GM12874 (cell line): ENCODE data around the gene DUSP22.

ENCODE experiments used
- TF ChIP-seq, protein P1 (sequence below): IDR thresholded peaks from 2 replicates; pipeline ENCODE4 v1.5.1; 2011; ENCODE audit warnings: low read depth, mild to moderate bottlenecking, control low read depth, low read length, moderate library complexity; ENCODE audit not compliant: insufficient read depth

Gene DUSP22

DNA sequence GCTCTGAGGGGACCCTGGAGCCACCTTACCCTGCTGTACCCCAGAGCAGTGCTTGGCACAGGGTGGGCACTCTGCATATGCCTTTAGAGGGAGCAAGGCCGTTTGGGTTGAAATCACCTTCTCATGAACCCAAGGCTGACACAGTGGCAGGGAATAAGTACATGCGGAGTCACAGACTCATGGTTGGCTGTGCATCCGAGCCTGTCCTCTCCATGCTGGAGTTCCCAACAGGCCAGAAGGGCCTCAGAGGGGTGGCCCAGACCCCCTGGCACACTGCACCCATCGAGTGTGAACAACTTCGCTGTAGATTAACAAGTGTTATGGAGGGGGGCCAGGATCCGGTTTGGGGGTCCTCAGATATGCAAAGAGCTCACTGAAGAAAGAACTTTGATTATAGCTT, 78.3 kb downstream of the DUSP22 start:
- TF ChIP-seq, protein P1, sequence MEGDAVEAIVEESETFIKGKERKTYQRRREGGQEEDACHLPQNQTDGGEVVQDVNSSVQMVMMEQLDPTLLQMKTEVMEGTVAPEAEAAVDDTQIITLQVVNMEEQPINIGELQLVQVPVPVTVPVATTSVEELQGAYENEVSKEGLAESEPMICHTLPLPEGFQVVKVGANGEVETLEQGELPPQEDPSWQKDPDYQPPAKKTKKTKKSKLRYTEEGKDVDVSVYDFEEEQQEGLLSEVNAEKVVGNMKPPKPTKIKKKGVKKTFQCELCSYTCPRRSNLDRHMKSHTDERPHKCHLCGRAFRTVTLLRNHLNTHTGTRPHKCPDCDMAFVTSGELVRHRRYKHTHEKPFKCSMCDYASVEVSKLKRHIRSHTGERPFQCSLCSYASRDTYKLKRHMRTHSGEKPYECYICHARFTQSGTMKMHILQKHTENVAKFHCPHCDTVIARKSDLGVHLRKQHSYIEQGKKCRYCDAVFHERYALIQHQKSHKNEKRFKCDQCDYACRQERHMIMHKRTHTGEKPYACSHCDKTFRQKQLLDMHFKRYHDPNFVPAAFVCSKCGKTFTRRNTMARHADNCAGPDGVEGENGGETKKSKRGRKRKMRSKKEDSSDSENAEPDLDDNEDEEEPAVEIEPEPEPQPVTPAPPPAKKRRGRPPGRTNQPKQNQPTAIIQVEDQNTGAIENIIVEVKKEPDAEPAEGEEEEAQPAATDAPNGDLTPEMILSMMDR = no peak

DNA sequence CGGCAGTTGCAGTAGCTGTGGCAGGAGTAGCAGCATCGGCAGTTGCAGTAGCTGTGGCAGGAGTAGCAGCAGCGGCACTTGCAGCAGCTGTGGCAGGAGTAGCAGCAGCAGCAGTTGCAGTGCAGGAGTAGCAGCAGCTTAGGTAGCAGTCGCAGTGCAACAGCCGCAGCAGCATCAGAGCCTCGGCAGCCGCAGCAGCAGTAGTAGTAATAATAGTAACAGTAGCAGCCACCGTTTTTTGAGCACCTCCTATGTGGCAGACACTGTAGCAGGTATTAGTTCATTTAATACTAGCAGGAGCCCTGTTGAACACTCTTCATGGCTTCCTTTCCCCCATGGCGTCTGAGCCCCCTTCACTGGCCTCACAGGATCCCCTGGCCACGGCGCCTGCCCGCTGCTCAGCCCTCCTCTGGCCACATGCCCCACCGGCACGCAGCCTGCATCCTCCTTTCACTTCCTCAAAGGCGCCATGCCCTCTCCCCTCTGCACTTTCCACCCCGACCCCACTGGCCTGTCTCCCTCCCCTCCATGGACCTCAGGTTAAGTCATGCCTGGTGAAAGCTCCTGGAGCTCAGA, 80.1 kb downstream of the DUSP22 start:
- TF ChIP-seq, protein P1 = no peak

DNA sequence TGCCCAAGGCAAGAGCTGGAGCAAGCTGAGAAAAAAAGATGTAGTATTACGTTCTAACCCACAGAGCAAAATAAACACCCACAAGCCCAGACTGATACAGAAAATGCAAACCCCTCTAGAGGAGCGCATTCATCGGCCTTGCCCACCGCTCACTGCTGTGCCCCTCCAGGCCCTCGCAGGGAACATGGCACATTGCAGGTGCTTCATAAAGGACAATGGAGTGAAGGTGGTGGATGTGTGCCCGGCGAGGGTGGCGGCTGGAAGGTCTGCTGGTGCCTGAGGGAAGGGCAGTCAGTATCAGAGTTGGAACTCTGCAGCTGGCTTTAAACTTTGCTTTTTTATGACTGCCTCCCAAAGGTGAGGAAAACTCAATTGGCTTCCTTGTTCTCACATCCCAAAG, 80.7 kb downstream of the DUSP22 start:
- TF ChIP-seq, protein P1 = no peak

DNA sequence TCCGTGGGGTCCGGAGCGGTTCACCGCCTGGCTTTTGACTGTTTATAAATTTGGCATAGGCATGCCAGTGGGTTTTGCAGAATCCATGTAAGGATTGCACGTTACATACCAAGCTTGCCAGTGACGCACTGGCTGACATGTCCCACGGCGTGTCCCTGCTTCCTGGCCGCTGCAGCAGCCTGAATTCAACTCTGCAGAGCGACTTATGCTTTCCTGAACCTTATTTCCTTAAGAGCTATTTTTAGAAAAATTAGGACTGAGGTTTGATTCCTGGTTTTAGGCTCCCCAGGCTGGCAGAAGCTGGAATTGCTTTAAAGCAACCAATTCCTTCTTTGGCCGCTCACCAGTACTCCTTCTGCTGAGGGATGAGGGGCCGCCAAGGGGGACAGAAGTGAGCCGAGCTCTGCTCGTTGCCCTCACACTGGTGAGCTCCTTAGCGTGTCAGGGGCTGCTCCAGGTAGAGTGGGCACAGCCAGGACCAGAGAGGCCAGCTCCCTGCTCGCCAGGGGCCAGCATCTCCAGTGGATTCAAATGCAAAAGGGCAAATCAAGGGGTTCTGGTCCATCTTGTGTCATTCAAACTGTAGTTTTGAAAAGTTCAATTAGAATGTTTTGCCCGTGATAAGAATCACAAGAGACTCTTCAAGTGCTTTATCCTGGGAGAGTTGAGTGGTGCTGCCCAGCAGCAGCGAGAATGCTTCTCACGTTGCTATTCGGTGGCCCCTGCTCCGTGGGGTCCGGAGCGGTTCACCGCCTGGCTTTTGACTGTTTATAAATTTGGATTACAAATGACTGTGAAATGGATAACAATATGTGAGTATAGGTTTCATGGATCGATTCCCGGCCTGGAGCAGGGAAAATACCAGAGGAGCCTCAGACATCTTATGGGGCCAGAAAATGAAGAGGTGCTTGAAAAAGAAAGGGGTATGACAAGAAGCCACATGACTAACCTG, 81.8 kb downstream of the DUSP22 start:
- TF ChIP-seq, protein P1 = no peak

DNA sequence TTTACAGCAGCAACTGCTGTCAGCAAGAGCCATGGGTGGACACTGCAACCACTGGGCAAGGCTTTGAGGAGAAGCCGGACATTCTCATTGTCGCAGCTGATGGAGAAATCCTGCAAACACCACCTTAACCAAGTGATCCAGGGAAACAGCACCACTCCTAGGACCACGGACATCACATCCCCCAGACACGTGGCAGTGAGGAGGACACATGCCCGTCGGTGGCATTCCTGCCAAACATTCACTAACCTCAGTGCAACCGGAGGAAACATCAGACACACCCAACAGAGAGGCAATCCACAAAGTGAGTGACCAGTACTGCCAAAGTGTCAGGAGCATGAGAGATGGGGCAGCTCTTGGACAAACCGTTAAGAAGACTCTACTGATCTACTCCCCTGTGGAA, 82.7 kb downstream of the DUSP22 start:
- TF ChIP-seq, protein P1 = no peak

DNA sequence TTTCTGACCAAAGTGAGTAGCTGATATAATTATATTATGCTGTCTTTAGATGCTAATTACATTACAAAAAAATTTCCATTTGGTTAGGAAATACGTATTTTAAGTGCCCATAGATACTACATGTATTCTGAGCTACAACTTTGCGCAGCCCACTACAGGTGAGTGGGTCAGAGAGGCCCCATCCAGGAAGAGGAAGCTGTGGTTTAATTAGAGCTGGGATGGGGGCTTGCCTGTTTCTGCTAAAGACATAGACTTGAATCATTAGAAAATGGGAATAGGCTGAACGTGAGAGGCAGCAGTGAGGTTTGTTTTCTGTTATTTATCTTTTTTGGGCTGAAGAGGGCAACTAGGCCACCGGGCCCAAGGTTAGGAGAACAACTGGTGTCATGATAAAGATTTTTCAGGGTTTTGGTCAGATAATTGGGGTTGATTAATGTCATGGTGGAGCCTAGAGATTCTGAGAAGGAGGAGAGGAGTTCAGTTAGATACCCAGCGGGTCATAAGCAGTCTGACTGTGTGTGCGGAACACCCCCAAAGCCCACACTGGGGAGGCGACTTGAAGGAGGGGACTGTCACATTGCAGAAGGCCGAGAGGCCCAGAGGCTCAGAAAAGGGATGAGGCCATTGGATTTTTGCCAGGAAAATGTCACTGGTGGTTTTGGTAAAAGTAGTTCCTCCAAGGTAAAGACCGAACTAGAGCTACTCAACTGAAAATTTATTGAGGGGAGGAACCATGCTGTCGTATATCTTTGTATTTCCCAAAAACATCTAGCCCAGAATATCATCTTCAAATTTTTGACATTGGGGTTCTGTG, 84.7 kb downstream of the DUSP22 start:
- TF ChIP-seq, protein P1 = no peak
